K562 (cell line): ENCODE results near the gene ASS1. TPM values are rescaled to one million over a fixed set of nuclear protein-coding genes. Genes with fewer than 3 reads are reported as not detected.
A peak's percentile ranks its signal among the peaks of the same experiment; 100 is the strongest.

Experiments
- AFF1 ChIP-seq, 2 experiments: fragments of 450-650 bp; IDR thresholded peaks; 2 replicates each; pipeline ENCODE4 v1.6.1; 2018; ENCODE audit warnings: mild to moderate bottlenecking in 2 of 2, low read depth in 1 of 2; ENCODE audit not compliant: partially characterized antibody in 2 of 2
- CEBPG ChIP-seq, 3 experiments: fragments of 200-800 bp in 1 of 3; sonication (Bioruptor generic) in 1 of 3; sonication (generic) in 1 of 3; formaldehyde crosslinking in 1 of 3; IDR thresholded peaks in 2 of 3; conservative IDR thresholded peaks in 1 of 3; 2 replicates each; pipeline versions ENCODE4 v1.6.1 to v1.8.0; 2016 to 2022; ENCODE audit warnings: missing compliant biosample characterization in 2 of 3, missing genetic modification characterization in 2 of 3, mild to moderate bottlenecking in 1 of 3, missing genetic modification reagents in 1 of 3
- CREB5 ChIP-seq: fragments of 250-450 bp; sonication (Bioruptor Pico); IDR thresholded peaks from 2 replicates; pipeline ENCODE4 v1.5.0; 2020; ENCODE audit warnings: mild to moderate bottlenecking
- DPF2 ChIP-seq: fragments of 450-650 bp; IDR thresholded peaks from 2 replicates; pipeline ENCODE4 v1.6.1; 2016
- ESRRB ChIP-seq: fragments of 250-450 bp; sonication (Bioruptor Pico); IDR thresholded peaks from 2 replicates; pipeline ENCODE4 v1.5.0; 2020; ENCODE audit warnings: mild to moderate bottlenecking, moderate library complexity, borderline replicate concordance
- ETV1 ChIP-seq: fragments of 450-650 bp; conservative IDR thresholded peaks from 2 replicates; pipeline ENCODE4 v1.6.1; 2016; ENCODE audit warnings: missing genetic modification characterization, control low read depth, low read depth, missing compliant biosample characterization
- GMEB1 ChIP-seq: fragments of 250-450 bp; sonication (Bioruptor Pico); IDR thresholded peaks from 2 replicates; pipeline ENCODE4 v1.4.0; 2020; ENCODE audit warnings: mild to moderate bottlenecking
- HSF4 ChIP-seq: fragments of 250-450 bp; sonication (Bioruptor Pico); IDR thresholded peaks from 2 replicates; pipeline ENCODE4 v2.1.2; 2022; ENCODE audit warnings: mild to moderate bottlenecking, moderate library complexity, borderline replicate concordance
- KLF16 ChIP-seq: IDR thresholded peaks from 2 replicates; pipeline ENCODE4 v1.6.1; 2016; ENCODE audit warnings: antibody characterized with exemption
- MEF2D ChIP-seq: conservative IDR thresholded peaks from 2 replicates; pipeline ENCODE4 v1.6.1; 2016; ENCODE audit warnings: low read depth, missing genetic modification characterization, missing compliant biosample characterization
- NONO ChIP-seq, 2 experiments: fragments of 200-400 bp in 1 of 2; fragments of 450-650 bp in 1 of 2; formaldehyde crosslinking in 1 of 2; IDR thresholded peaks; 2 replicates each; pipeline ENCODE4 v1.6.1; 2017; ENCODE audit warnings: low read depth in 2 of 2, mild to moderate bottlenecking in 2 of 2, moderate library complexity in 2 of 2, low read length in 1 of 2
- POLR2AphosphoS2 ChIP-seq: IDR thresholded peaks from 2 replicates; pipeline ENCODE4 v1.6.1; 2012; ENCODE audit warnings: low read length, improper control_type of control experiment
- POLR3A ChIP-seq: IDR thresholded peaks from 2 replicates; pipeline ENCODE4 v1.6.1; 2011; ENCODE audit warnings: borderline replicate concordance, mild to moderate bottlenecking, moderate library complexity; ENCODE audit not compliant: insufficient read length, insufficient read depth; ENCODE audit errors: extremely low read depth
- RBM15 ChIP-seq: fragments of 200-400 bp; formaldehyde crosslinking; IDR thresholded peaks from 2 replicates; pipeline ENCODE4 v1.6.1; 2018; ENCODE audit warnings: mild to moderate bottlenecking, low read length, moderate library complexity; ENCODE audit not compliant: insufficient read depth
- ZBTB5 ChIP-seq: fragments of 450-650 bp; IDR thresholded peaks from 2 replicates; pipeline ENCODE4 v1.6.1; 2017; ENCODE audit warnings: antibody characterized with exemption
- ZNF444 ChIP-seq: fragments of 250-450 bp; sonication (Bioruptor Pico); IDR thresholded peaks from 2 replicates; pipeline ENCODE4 v1.4.0; 2020; ENCODE audit warnings: mild to moderate bottlenecking, moderate library complexity
- ZNF644 ChIP-seq: fragments of 200-800 bp; sonication (Bioruptor generic); IDR thresholded peaks from 2 replicates; pipeline ENCODE4 v1.6.1; 2016; ENCODE audit warnings: low read depth, missing genetic modification characterization, missing compliant biosample characterization
- polyA plus RNA-seq, 8 experiments: library from polyadenylated mRNA; depleted of rRNA in 4 of 8; stranded (reverse) in 5 of 8; unstranded in 3 of 8; fragments of >200 nt; fragmentation: Nextera tagmentation in 2 of 8; fragmentation: Illumina TruSeq in 1 of 8; extraction: Ambion mirVana in 2 of 8; extraction: Trizol in 1 of 8; gene quantifications; 2 replicates each; pipeline versions ENCODE4 v1.2.1 to v1.2.3, GENCODE V29; 2011 to 2014; ENCODE audit warnings: inconsistent platforms in 1 of 8, missing spikeins in 1 of 8
- total RNA-seq, 7 experiments: library from RNA; depleted of rRNA in 6 of 7; stranded (reverse); fragments of >200 nt in 6 of 7; fragmentation: Illumina TruSeq in 2 of 7; extraction: Trizol in 2 of 7; gene quantifications; 2 replicates each; pipeline versions ENCODE4 v1.2.1 to v1.2.3, GENCODE V29; 2011 to 2021; ENCODE audit warnings: low replicate concordance in 1 of 7

The ASS1 gene
- total and polyA plus RNA-seq, 9 of the 15 experiments (the other 6 are each of a cell fraction or from before 2014, with no cell fraction given) = 1.5 to 5.7 (median 3.7) TPM

- TF ChIP-seq ETV1 (tag) (peak; percentile 67), ZNF444 (CRISPR knock-in tag) (no peak), ESRRB (CRISPR knock-in tag) (no peak), NONO (IDR thresholded peaks at IDR 0.05; ENCODE audit: low read depth in 2 of 2, low read length in 1 of 2) (peak in 1 of 2 experiments; percentile 86; a peak in 2 of 4 replicates), AFF1 (IDR thresholded peaks at IDR 0.05; ENCODE audit: low read depth in 1 of 2, partially characterized antibody in 2 of 2) (peak in 1 of 2 experiments; percentile 64), CREB5 (CRISPR knock-in tag) (no peak), CEBPG (CRISPR knock-in tag; IDR thresholded peaks at IDR 0.05) (no peak), CEBPG (tag; conservative IDR thresholded peaks at IDR 0.05 in 1 of 2, IDR thresholded peaks at IDR 0.05 in 1 of 2) (no peak), GMEB1 (CRISPR knock-in tag) (no peak), POLR3A (no peak), ZNF644 (tag) (peak; percentile 91), HSF4 (CRISPR knock-in tag) (no peak), POLR2AphosphoS2 (no peak), DPF2 (peak; percentile 98), MEF2D (tag) (peak; percentile 82), KLF16 (peak; percentile 98), ZBTB5 (no peak), RBM15 (no peak)
Observed at GRCh38 chr9:130537346-130538050, 92.7 kb downstream of the ASS1 start (continued).
